Parathyroid adenoma (tissue), 2 donors: ENCODE measurements around the gene OTUD3.

ENCODE experiments used
- H2AFZ ChIP-seq: fragments of 300-600 bp; sonication (generic); one replicate; pipeline ENCODE4 v1.7.0; 2017; ENCODE audit warnings: antibody characterized with exemption, mild to moderate bottlenecking
- H3K27ac ChIP-seq: fragments of 300-600 bp; sonication (generic); one replicate; pipeline ENCODE4 v1.7.0; 2017
- H3K27me3 ChIP-seq: fragments of 300-600 bp; sonication (generic); one replicate; pipeline ENCODE4 v1.7.0; 2017; ENCODE audit warnings: low read length; ENCODE audit not compliant: control insufficient read depth, insufficient read depth
- H3K36me3 ChIP-seq: fragments of 300-600 bp; sonication (generic); one replicate; pipeline ENCODE4 v1.7.0; 2017; ENCODE audit warnings: low read length; ENCODE audit not compliant: control insufficient read depth, insufficient read depth
- H3K4me1 ChIP-seq: fragments of 300-600 bp; sonication (generic); one replicate; pipeline ENCODE4 v1.7.0; 2017; ENCODE audit warnings: control low read depth
- H3K4me2 ChIP-seq: fragments of 300-600 bp; sonication (generic); one replicate; pipeline ENCODE4 v1.7.0; 2017; ENCODE audit warnings: low read length
- H3K4me3 ChIP-seq: fragments of 300-600 bp; sonication (generic); one replicate; pipeline ENCODE4 v1.7.0; 2017; ENCODE audit warnings: low read depth, low read length
- H3K79me2 ChIP-seq: fragments of 300-600 bp; sonication (generic); one replicate; pipeline ENCODE4 v1.7.0; 2017; ENCODE audit warnings: control low read depth
- H3K9ac ChIP-seq: fragments of 300-600 bp; sonication (generic); one replicate; pipeline ENCODE4 v1.7.0; 2017; ENCODE audit warnings: mild to moderate bottlenecking
- H3K9me3 ChIP-seq: fragments of 300-600 bp; sonication (generic); one replicate; pipeline ENCODE4 v1.7.0; 2017; ENCODE audit warnings: low read length; ENCODE audit not compliant: control insufficient read depth
- TF ChIP-seq, protein P1 (sequence below): fragments of 300-600 bp; sonication (generic); IDR thresholded peaks from one replicate; pipeline ENCODE4 v1.7.0; 2017; ENCODE audit warnings: antibody characterized with exemption, mild to moderate bottlenecking
- donor health status: primary hyperparathyroidism.

Gene OTUD3

DNA sequence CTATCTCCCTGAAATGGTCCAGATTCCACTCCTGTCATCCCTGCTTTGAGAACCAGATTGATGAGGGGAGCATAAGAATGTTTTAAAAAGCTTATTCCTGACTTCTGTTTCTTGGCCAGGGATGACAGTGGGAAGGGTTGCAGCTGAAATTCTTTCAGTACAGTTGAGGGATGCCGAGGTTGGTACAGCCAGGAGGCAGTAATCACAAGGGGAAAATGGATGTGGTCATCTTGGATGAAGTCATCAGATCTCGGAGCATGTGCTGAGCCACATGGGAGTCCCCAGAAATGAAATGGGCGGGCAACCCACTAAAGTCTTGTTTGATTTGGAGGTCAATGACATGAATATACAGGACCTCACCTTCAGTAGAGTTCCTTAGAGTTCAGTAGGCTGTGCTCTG, 59.9 kb downstream of the OTUD3 start:
- Histone ChIP-seq H3K9me3 (no peaks in the 10 kb centered on the region), H3K27me3 (no peaks in the 10 kb centered on the region), H2AFZ (no peak overlapping the region), H3K4me1 (peaks cover 3% of the 10 kb centered on the region), H3K4me3 (no peak overlapping the region), H3K4me2 (no peak overlapping the region), H3K9ac (no peak overlapping the region), H3K36me3 (no peaks in the 10 kb centered on the region), H3K27ac (no peak overlapping the region), H3K79me2 (no peaks in the 10 kb centered on the region)
- TF ChIP-seq, protein P1, sequence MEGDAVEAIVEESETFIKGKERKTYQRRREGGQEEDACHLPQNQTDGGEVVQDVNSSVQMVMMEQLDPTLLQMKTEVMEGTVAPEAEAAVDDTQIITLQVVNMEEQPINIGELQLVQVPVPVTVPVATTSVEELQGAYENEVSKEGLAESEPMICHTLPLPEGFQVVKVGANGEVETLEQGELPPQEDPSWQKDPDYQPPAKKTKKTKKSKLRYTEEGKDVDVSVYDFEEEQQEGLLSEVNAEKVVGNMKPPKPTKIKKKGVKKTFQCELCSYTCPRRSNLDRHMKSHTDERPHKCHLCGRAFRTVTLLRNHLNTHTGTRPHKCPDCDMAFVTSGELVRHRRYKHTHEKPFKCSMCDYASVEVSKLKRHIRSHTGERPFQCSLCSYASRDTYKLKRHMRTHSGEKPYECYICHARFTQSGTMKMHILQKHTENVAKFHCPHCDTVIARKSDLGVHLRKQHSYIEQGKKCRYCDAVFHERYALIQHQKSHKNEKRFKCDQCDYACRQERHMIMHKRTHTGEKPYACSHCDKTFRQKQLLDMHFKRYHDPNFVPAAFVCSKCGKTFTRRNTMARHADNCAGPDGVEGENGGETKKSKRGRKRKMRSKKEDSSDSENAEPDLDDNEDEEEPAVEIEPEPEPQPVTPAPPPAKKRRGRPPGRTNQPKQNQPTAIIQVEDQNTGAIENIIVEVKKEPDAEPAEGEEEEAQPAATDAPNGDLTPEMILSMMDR = no peak

DNA sequence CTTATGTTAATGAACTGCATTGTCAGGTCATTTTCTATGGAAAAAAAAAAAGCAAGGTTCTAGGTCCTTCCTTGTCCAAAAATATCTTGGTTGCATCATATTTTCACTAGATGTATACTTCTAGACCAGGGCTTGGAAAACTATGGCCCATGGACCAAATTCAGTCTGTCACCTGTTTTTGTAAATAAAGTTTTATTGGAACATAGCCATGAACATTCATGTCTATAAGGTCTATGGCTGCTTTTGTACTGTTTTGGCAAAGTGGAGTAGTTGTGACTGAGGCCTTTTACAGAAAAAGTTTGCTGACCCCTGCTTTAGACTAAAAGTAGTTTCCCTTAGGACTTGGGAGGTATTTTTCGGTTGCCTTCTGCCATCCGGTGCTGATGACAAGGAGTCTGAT, 60.5 kb downstream of the OTUD3 start:
- Histone ChIP-seq H3K27ac (no peak overlapping the region), H3K4me2 (no peak overlapping the region), H3K9ac (no peak overlapping the region), H2AFZ (no peak overlapping the region), H3K4me3 (no peak overlapping the region), H3K9me3 (no peaks in the 10 kb centered on the region), H3K4me1 (peaks cover 3% of the 10 kb centered on the region), H3K27me3 (no peaks in the 10 kb centered on the region), H3K79me2 (no peaks in the 10 kb centered on the region), H3K36me3 (no peaks in the 10 kb centered on the region)
- TF ChIP-seq, protein P1 = no peak

DNA sequence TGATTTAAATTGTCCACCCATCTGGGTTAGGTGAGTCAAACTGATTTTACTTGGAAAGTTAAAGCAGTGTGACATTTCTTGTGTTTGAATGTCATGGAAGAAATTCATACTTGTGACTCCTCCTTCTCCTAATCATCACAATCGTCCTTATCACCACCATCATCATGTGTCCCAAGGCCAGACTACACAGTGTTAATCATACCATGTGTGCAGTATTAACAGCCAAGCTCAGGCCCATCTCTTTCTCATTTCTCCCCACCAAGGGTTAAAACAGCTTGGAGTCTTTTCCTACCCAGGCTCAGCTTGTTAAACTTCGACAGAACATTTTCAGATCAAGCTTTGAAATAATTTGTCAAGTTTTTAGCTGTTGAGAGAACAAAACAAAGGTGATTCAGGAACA, 63.7 kb downstream of the OTUD3 start:
- no peak overlapping the region for H2AFZ ChIP-seq
- peaks cover 3% of the 10 kb centered on the region for H3K4me1 ChIP-seq
- no peaks in the 10 kb centered on the region for H3K79me2 ChIP-seq
- TF ChIP-seq, protein P1 = no peak
- H3K9ac ChIP-seq = no peak overlapping the region
- no peak overlapping the region for H3K27ac ChIP-seq
- no peaks in the 10 kb centered on the region for H3K27me3 ChIP-seq
- H3K4me3 ChIP-seq = no peak overlapping the region
- no peaks in the 10 kb centered on the region for H3K9me3 ChIP-seq
- no peak overlapping the region for H3K4me2 ChIP-seq
- no peaks in the 10 kb centered on the region for H3K36me3 ChIP-seq

DNA sequence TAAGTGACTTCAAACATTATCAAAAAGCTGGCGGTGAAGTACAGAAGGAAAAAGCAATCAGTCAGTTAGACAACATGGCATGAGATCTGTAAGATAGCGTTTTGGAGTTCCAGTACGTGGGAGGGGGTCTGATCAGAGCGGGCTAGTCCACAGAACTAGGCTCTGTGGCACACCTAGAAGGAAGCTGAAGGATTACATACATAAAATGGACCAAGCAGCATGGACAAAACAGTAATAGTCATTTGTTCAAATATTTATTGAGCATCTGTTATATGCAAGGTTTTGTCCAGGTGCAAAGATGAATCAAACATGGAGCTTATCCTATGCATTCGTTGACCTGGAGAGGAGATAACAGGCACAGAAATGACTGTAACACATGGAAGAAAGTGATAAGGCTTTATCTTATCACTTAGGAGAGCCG, 64.1 kb downstream of the OTUD3 start:
- Histone ChIP-seq H3K4me3 (no peak overlapping the region), H3K36me3 (no peaks in the 10 kb centered on the region), H3K9ac (no peak overlapping the region), H2AFZ (no peak overlapping the region), H3K4me2 (no peak overlapping the region), H3K27ac (no peak overlapping the region), H3K9me3 (no peaks in the 10 kb centered on the region), H3K4me1 (peaks cover 3% of the 10 kb centered on the region), H3K27me3 (no peaks in the 10 kb centered on the region), H3K79me2 (no peaks in the 10 kb centered on the region)
- TF ChIP-seq, protein P1 = no peak

DNA sequence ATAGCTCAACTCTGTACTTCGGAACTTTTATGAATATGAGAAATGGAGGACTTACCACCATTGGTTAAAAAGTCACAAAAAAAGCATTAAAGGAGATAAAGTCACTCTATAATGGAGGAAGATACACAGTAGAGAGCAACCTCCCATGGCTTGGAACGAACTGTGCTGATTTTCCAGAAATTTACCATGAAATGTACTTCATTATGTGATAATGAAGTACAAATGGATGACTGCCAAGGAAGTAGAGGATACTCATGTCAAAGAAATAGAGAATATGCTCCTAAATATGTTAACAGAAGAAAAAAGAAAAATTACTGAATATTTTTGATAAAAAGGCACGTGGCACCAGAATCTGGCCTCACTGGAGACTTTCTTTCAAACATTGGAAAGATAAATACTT, 64.8 kb downstream of the OTUD3 start:
- no peaks in the 10 kb centered on the region for H3K36me3 ChIP-seq
- no peaks in the 10 kb centered on the region for H3K79me2 ChIP-seq
- H3K27ac ChIP-seq = no peak overlapping the region
- no peak overlapping the region for H2AFZ ChIP-seq
- H3K4me1 ChIP-seq = peaks cover 3% of the 10 kb centered on the region
- H3K4me2 ChIP-seq = no peak overlapping the region
- no peaks in the 10 kb centered on the region for H3K27me3 ChIP-seq
- no peak overlapping the region for H3K4me3 ChIP-seq
- TF ChIP-seq, protein P1 = no peak
- no peak overlapping the region for H3K9ac ChIP-seq
- H3K9me3 ChIP-seq = no peaks in the 10 kb centered on the region
